H1 (cell line): Measurements from ENCODE around the gene FAM98A. TPM values are rescaled to one million over a fixed set of nuclear protein-coding genes. Genes with fewer than 3 reads are reported as not detected.

Experiments used
- CHD2 ChIP-seq: IDR thresholded peaks from 2 replicates; pipeline ENCODE4 v1.6.1; 2012; ENCODE audit warnings: low read length, improper control_type of control experiment
- CTCF ChIP-seq, 3 experiments: IDR thresholded peaks; 1 replicate in 2 of 3; 2 replicates in 1 of 3; pipeline versions ENCODE4 v1.5.1 to v1.6.1; 2011; ENCODE audit warnings: low read length in 3 of 3, mild to moderate bottlenecking in 3 of 3, inconsistent platforms in 2 of 3, low read depth in 1 of 3, moderate library complexity in 1 of 3; ENCODE audit not compliant: insufficient read depth in 1 of 3; ENCODE audit errors: control extremely low read depth in 1 of 3
- EZH2 ChIP-seq: fragments of 200-600 bp; sonication (generic); IDR thresholded peaks from 2 replicates; pipeline ENCODE4 v1.7.1; 2012; ENCODE audit warnings: low read depth, mild to moderate bottlenecking, moderate library complexity, low read length, inconsistent platforms; ENCODE audit not compliant: severe bottlenecking
- FOSL1 ChIP-seq: IDR thresholded peaks from 2 replicates; pipeline ENCODE4 v1.6.1; 2011; ENCODE audit warnings: mild to moderate bottlenecking, low read depth, low read length, moderate library complexity; ENCODE audit not compliant: insufficient read depth
- polyA plus RNA-seq, 7 experiments: library from polyadenylated mRNA; depleted of rRNA in 3 of 7; stranded (reverse) in 5 of 7; unstranded in 2 of 7; fragments of >200 nt in 5 of 7; fragments of 200-250 nt in 2 of 7; gene quantifications; 1 replicate in 5 of 7; 2 replicates in 1 of 7; 4 replicates in 1 of 7; pipeline versions ENCODE4 v1.2.1 to v1.2.3, GENCODE V29; 2011 to 2013; ENCODE audit warnings: missing spikeins in 2 of 7, mixed read lengths in 2 of 7
- total RNA-seq: library from RNA; stranded (reverse); fragmentation: NEBNext Ultra II Directional; extraction: Animal tissue kit (Norgen Biotek cat#: 25700); gene quantifications from 2 replicates; pipeline ENCODE4 v1.2.1, GENCODE V29; 2021

FAM98A gene
- total and polyA plus RNA-seq, 2 of the 8 experiments (the other 6 are each of a cell fraction or from before 2014, with no cell fraction given): 53.2 to 103 TPM

GRCh38 chr2:33644215-33644614, 45.1 kb upstream of the FAM98A start (continued):
- no peak for TF ChIP-seq CTCF (IDR thresholded peaks at IDR 0.05; ENCODE audit: control extremely low read depth in 1 of 3, insufficient read depth in 1 of 3, low read depth in 1 of 3, low read length in 3 of 3)
- no peak for TF ChIP-seq EZH2
- TF ChIP-seq CHD2: no peak
- TF ChIP-seq FOSL1: no peak
